ENCODE measurements around the gene RSAD2. TPM values are rescaled to one million over a fixed set of nuclear protein-coding genes. Genes with fewer than 3 reads are reported as not detected.

Gene RSAD2
- total and polyA plus RNA-seq, 2 donors (not counting 1 experiment from before 2014, with no cell fraction given): 0.17 to 1.7 TPM

GRCh38 chr2:6924924-6925409 lies 47.4 kb downstream of the RSAD2 start:
- Histone ChIP-seq H3K4me1 (ENCODE audit: control insufficient read depth, extremely low read depth, insufficient read depth, low read length) (no peaks in the 10 kb centered on the region), H3K27ac (ENCODE audit: insufficient read depth, low read length) (no peak overlapping the region), H3K27me3 (ENCODE audit: control insufficient read depth, insufficient read depth, low read length) (peaks cover 2% of the 10 kb centered on the region), H3K4me3 (replicated peaks in 1 of 4; ENCODE audit: control extremely low read depth in 1 of 4, insufficient read depth in 1 of 4, low read depth in 3 of 4, low read length in 4 of 4) (no peak overlapping the region), H3K9ac (ENCODE audit: insufficient read depth, low read length) (no peak overlapping the region), H3K4me2 (ENCODE audit: extremely low read depth, insufficient read depth, low read length) (no peak overlapping the region), H3K79me2 (ENCODE audit: control insufficient read depth, insufficient read depth, low read length) (no peaks in the 10 kb centered on the region), H4K20me1 (ENCODE audit: control insufficient read depth, extremely low read depth, insufficient read depth, low read length) (no peaks in the 10 kb centered on the region), H3K9me3 (ENCODE audit: control insufficient read depth, insufficient read depth, low read depth, low read length) (no peaks in the 10 kb centered on the region), H3K36me3 (ENCODE audit: control insufficient read depth, insufficient read depth, low read length) (no peaks in the 10 kb centered on the region), H2AFZ (ENCODE audit: low read length) (no peak overlapping the region)
- TF ChIP-seq EZH2 (IDR thresholded peaks at IDR 0.05; ENCODE audit: low read length, missing control alignments) (no peak), CTCF (conservative IDR thresholded peaks at IDR 0.05 in 1 of 2, IDR thresholded peaks at IDR 0.05 in 1 of 2; ENCODE audit: low read depth in 1 of 2, low read length in 2 of 2) (no peak)
- DNase-seq (ENCODE audit: low read depth in 2 of 2): no peak

- no peak overlapping the region for H3K27ac ChIP-seq (ENCODE audit: insufficient read depth, low read length)
- DNase-seq (ENCODE audit: low read depth in 2 of 2): no peak
- no peaks in the 10 kb centered on the region for H3K36me3 ChIP-seq (ENCODE audit: control insufficient read depth, insufficient read depth, low read length)
- H3K4me3 ChIP-seq (replicated peaks in 1 of 4; ENCODE audit: control extremely low read depth in 1 of 4, insufficient read depth in 1 of 4, low read depth in 3 of 4, low read length in 4 of 4): no peak overlapping the region
- H2AFZ ChIP-seq (ENCODE audit: low read length): no peak overlapping the region
- no peaks in the 10 kb centered on the region for H3K4me1 ChIP-seq (ENCODE audit: control insufficient read depth, extremely low read depth, insufficient read depth, low read length)
- no peaks in the 10 kb centered on the region for H4K20me1 ChIP-seq (ENCODE audit: control insufficient read depth, extremely low read depth, insufficient read depth, low read length)
- no peaks in the 10 kb centered on the region for H3K9me3 ChIP-seq (ENCODE audit: control insufficient read depth, insufficient read depth, low read depth, low read length)
- TF ChIP-seq CTCF (conservative IDR thresholded peaks at IDR 0.05 in 1 of 2, IDR thresholded peaks at IDR 0.05 in 1 of 2; ENCODE audit: low read depth in 1 of 2, low read length in 2 of 2) (no peak), EZH2 (IDR thresholded peaks at IDR 0.05; ENCODE audit: low read length, missing control alignments) (no peak)
- H3K79me2 ChIP-seq (ENCODE audit: control insufficient read depth, insufficient read depth, low read length): no peaks in the 10 kb centered on the region
- no peak overlapping the region for H3K4me2 ChIP-seq (ENCODE audit: extremely low read depth, insufficient read depth, low read length)
- no peak overlapping the region for H3K9ac ChIP-seq (ENCODE audit: insufficient read depth, low read length)
- H3K27me3 ChIP-seq (ENCODE audit: control insufficient read depth, insufficient read depth, low read length): no peaks in the 10 kb centered on the region
Observed at GRCh38 chr2:6926071-6926732, 48.6 kb downstream of the RSAD2 start.

GRCh38 chr2:6927186-6927585 lies 49.6 kb downstream of the RSAD2 start:
- Histone ChIP-seq H3K79me2 (ENCODE audit: control insufficient read depth, insufficient read depth, low read length) (no peaks in the 10 kb centered on the region), H3K27me3 (ENCODE audit: control insufficient read depth, insufficient read depth, low read length) (no peaks in the 10 kb centered on the region), H3K27ac (ENCODE audit: insufficient read depth, low read length) (no peak overlapping the region), H3K9me3 (ENCODE audit: control insufficient read depth, insufficient read depth, low read depth, low read length) (no peaks in the 10 kb centered on the region), H3K36me3 (ENCODE audit: control insufficient read depth, insufficient read depth, low read length) (no peaks in the 10 kb centered on the region), H3K4me3 (replicated peaks in 1 of 4; ENCODE audit: control extremely low read depth in 1 of 4, insufficient read depth in 1 of 4, low read depth in 3 of 4, low read length in 4 of 4) (no peak overlapping the region), H4K20me1 (ENCODE audit: control insufficient read depth, extremely low read depth, insufficient read depth, low read length) (no peaks in the 10 kb centered on the region), H3K4me2 (ENCODE audit: extremely low read depth, insufficient read depth, low read length) (no peak overlapping the region), H3K4me1 (ENCODE audit: control insufficient read depth, extremely low read depth, insufficient read depth, low read length) (no peaks in the 10 kb centered on the region), H2AFZ (ENCODE audit: low read length) (no peak overlapping the region), H3K9ac (ENCODE audit: insufficient read depth, low read length) (no peak overlapping the region)
- DNase-seq (ENCODE audit: low read depth in 2 of 2): no peak
- TF ChIP-seq EZH2 (IDR thresholded peaks at IDR 0.05; ENCODE audit: low read length, missing control alignments): no peak
- TF ChIP-seq CTCF (conservative IDR thresholded peaks at IDR 0.05 in 1 of 2, IDR thresholded peaks at IDR 0.05 in 1 of 2; ENCODE audit: low read depth in 1 of 2, low read length in 2 of 2): no peak
